Esophagus squamous epithelium (tissue), 5 donors: ENCODE measurements around the gene TRAM2. TPM values are rescaled to one million over a fixed set of nuclear protein-coding genes. Genes with fewer than 3 reads are reported as not detected.

Experiments
- DNase-seq: peaks from one replicate; lab custom pipeline; 2025; lab: John Stamatoyannopoulos, UW
- H3K27ac ChIP-seq, 4 donors: fragments of 200-600 bp; sonication (generic); one replicate each; pipeline ENCODE4 v1.5.1; 2016 to 2019; ENCODE audit warnings: mild to moderate bottlenecking in 1 of 4
- H3K27me3 ChIP-seq, 4 donors: fragments of 200-600 bp; sonication (generic); 1 replicate in 3 of 4; 2 replicates in 1 of 4; pipeline versions ENCODE4 v1.5.1 to v1.6.0; 2017 to 2021; ENCODE audit warnings: antibody characterized with exemption in 1 of 4
- H3K36me3 ChIP-seq, 3 donors: fragments of 200-600 bp; sonication (generic); one replicate each; pipeline ENCODE4 v1.5.1; 2016 to 2019
- H3K4me1 ChIP-seq, 3 donors: fragments of 200-600 bp; sonication (generic); one replicate each; pipeline ENCODE4 v1.5.1; 2017 to 2019
- H3K4me3 ChIP-seq, 4 donors: fragments of 200-600 bp; sonication (generic); 1 replicate in 3 of 4; 2 replicates in 1 of 4; pipeline ENCODE4 v1.5.1; 2016 to 2019; ENCODE audit warnings: mild to moderate bottlenecking in 2 of 4, moderate library complexity in 1 of 4
- H3K9me3 ChIP-seq, 3 donors: fragments of 200-600 bp; sonication (generic); one replicate each; pipeline ENCODE4 v1.5.1; 2016 to 2019
- CTCF ChIP-seq, 6 experiments: fragments of 450-650 bp in 4 of 6; fragments of 200-600 bp in 2 of 6; sonication (generic) in 2 of 6; IDR thresholded peaks; one replicate each; pipeline ENCODE4 v1.5.1; 2016 to 2019; ENCODE audit warnings: antibody characterized with exemption in 6 of 6, mild to moderate bottlenecking in 4 of 6, moderate library complexity in 4 of 6
- POLR2A ChIP-seq, 4 donors: fragments of 450-650 bp; IDR thresholded peaks; one replicate each; pipeline ENCODE4 v1.6.1; 2017; ENCODE audit warnings: antibody characterized with exemption in 4 of 4, mild to moderate bottlenecking in 4 of 4, moderate library complexity in 3 of 4
- WGBS, 2 donors: methylation state at CpG; one replicate each; pipeline ENCODE4 v1.1.5; 2018; 5-methylcytosine and 5-hydroxymethylcytosine counted together
- intact Hi-C: fragments of 100-400 bp; cut with DNase I; formaldehyde crosslinking; loops from one replicate; pipeline ENCODE4 v1.15.0; 2022
- total RNA-seq, 4 donors: library from RNA; depleted of rRNA; stranded (reverse); fragments of >200 nt; gene quantifications; one replicate each; pipeline ENCODE4 v1.1.0, GENCODE V29; 2016
- donor health status: DM: yes; HTN: yes; CAD: no.

The TRAM2 gene
- total RNA-seq, 4 donors from 2014 or later: 2.3 to 8.6 (median 5.3) TPM

DNA sequence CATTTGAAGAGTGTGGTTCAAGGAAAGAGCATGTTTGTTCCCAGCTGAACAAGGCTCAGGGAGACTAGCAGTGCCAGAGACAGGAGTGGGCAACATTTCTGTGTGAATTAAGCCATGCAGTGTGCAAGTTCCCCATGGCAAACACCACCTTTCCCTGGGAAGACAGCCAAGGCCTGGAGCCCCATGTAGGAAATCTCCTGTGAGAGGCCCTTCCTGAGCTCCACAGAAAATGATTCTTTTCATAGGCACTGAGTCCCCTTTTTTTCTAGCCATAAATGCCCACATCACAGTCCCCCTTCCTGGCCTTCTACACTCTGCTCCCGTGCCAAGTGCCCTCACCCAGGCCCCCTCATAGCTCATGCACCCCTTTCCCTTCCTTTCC lies 11.8 kb upstream of the TRAM2 start:
- no peak overlapping the region for H3K27ac ChIP-seq
- no peaks in the 10 kb centered on the region for H3K9me3 ChIP-seq
- no peaks in the 10 kb centered on the region for H3K36me3 ChIP-seq
- WGBS, 2 donors: 75 to 76% methylated on average over 1 of the region's 1 CpG
- no peak overlapping the region for H3K4me3 ChIP-seq
- intact Hi-C loops: no loop called here
- no peaks in the 10 kb centered on the region for H3K27me3 ChIP-seq
- peaks cover 0 to 15% (median 3%) of the 10 kb centered on the region in 3 donors for H3K4me1 ChIP-seq
- TF ChIP-seq POLR2A (IDR thresholded peaks at IDR 0.05): no peak
- no peak for TF ChIP-seq CTCF (IDR thresholded peaks at IDR 0.05)
- DNase-seq: no peak

DNA sequence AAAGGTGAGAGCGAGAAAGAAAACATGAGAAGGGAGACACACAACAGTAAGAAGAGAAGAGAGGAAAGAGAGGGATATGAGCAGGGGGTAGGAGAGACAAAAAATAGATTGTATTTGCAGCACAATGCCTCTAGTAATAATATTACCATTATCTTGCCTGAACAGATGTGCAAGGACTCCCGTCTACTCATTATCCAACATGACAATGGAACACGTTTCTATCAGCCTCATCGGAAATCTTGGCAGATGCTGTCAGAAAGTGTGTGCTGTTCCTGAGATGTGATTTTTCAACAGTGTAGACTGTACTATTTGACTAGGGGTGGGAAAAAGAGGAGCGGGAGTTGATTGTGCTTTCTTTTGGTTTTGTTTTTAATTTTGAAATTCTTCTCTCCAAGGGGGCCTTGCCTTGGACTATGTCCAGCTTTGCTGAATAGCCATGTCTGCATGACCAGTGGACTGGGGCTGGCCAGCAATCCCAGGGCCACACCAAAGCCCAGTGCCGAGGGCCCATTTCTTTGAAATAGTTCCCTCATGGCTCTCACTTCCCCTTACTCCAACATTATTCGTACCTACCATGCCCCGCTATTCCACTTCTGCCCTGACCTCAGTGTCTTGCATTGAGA lies 11.3 kb upstream of the TRAM2 start:
- H3K4me1 ChIP-seq: peaks cover 0 to 15% (median 3%) of the 10 kb centered on the region in 3 donors
- DNase-seq: no peak
- no peak overlapping the region for H3K4me3 ChIP-seq
- H3K9me3 ChIP-seq: no peaks in the 10 kb centered on the region
- H3K27me3 ChIP-seq: no peaks in the 10 kb centered on the region
- intact Hi-C loops: no loop called here
- no peak overlapping the region for H3K27ac ChIP-seq
- TF ChIP-seq POLR2A (IDR thresholded peaks at IDR 0.05) (no peak), CTCF (IDR thresholded peaks at IDR 0.05) (no peak)
- WGBS, 2 donors: 60 to 65% methylated on average over 8 of the region's 8 CpGs
- H3K36me3 ChIP-seq: no peaks in the 10 kb centered on the region

- Histone ChIP-seq H3K27ac (no peak overlapping the region), H3K27me3 (no peaks in the 10 kb centered on the region), H3K4me3 (no peak overlapping the region), H3K9me3 (no peaks in the 10 kb centered on the region), H3K36me3 (no peaks in the 10 kb centered on the region), H3K4me1 (peaks cover 0 to 15% (median 3%) of the 10 kb centered on the region in 3 donors)
- 87% methylated on average over 3 of the region's 3 CpGs for WGBS, 2 donors
- intact Hi-C loops: no loop called here
- no peak for DNase-seq
- TF ChIP-seq CTCF (IDR thresholded peaks at IDR 0.05) (no peak), POLR2A (IDR thresholded peaks at IDR 0.05) (no peak)
These were observed 10.1 kb upstream of the TRAM2 start for GRCh38 chr6:52587001-52587400.

- WGBS, 2 donors: 88 to 89% methylated on average over 3 of the region's 3 CpGs
- intact Hi-C loops: no loop called here
- H3K9me3 ChIP-seq: no peaks in the 10 kb centered on the region
These were observed 7.3 kb upstream of the TRAM2 start for GRCh38 chr6:52584203-52584602.

More at GRCh38 chr6:52584203-52584602, 7.3 kb upstream of the TRAM2 start:
- Histone ChIP-seq H3K27me3 (no peaks in the 10 kb centered on the region), H3K4me3 (no peak overlapping the region), H3K4me1 (peaks cover 0 to 7% (median 0%) of the 10 kb centered on the region in 3 donors), H3K27ac (no peak overlapping the region), H3K36me3 (no peaks in the 10 kb centered on the region)
- DNase-seq: no peak
- TF ChIP-seq POLR2A (IDR thresholded peaks at IDR 0.05): no peak
- no peak for TF ChIP-seq CTCF (IDR thresholded peaks at IDR 0.05)
